Measurements from ENCODE around the gene ERCC8. TPM values are rescaled to one million over a fixed set of nuclear protein-coding genes. Genes with fewer than 3 reads are reported as not detected.

The ERCC8 gene
- total RNA-seq, 1 experiment from 2014 or later, result 15.1 TPM

- no peak overlapping the region for H3K4me2 ChIP-seq (ENCODE audit: low read length)
- no TSS peak for BruUV-seq (replicated peaks)
- ChIA-PET POLR2A (no interaction called here), CTCF (no interaction called here), RAD21 (ENCODE audit: low non-redundant PET in 1 of 2, low total read pairs in 2 of 2, uncharacterized antibody in 2 of 2, unreplicated experiment in 2 of 2) (no interaction called here)
- peaks cover 13 to 15% of the 10 kb centered on the region in 2 experiments; a peak in 2 of 4 replicates for H3K9me3 ChIP-seq (ENCODE audit: control insufficient read depth in 1 of 2, insufficient read depth in 1 of 2, low read depth in 1 of 2, low read length in 2 of 2)
- H4K20me1 ChIP-seq (ENCODE audit: insufficient read depth), result no peaks in the 10 kb centered on the region
- no peaks in the 10 kb centered on the region for H3K4me1 ChIP-seq (ENCODE audit: control insufficient read depth in 1 of 2, insufficient read depth in 2 of 2, low read length in 2 of 2)
- DNase-seq (ENCODE audit: low read depth, low spot score), result peak; percentile 6
- intact Hi-C loops (cut with micrococcal nuclease), result no loop called here
- no peak overlapping the region for H3K9ac ChIP-seq (ENCODE audit: low read length)
- no peak overlapping the region for H3K27ac ChIP-seq (ENCODE audit: low read depth, low read length)
- TF ChIP-seq EZH2phosphoT487 (IDR thresholded peaks at IDR 0.05; ENCODE audit: borderline replicate concordance) (no peak), EZH2 (IDR thresholded peaks at IDR 0.05) (no peak)
- H3K27me3 ChIP-seq (ENCODE audit: insufficient read depth, low read length), result no peaks in the 10 kb centered on the region
- 0 out of 4 replicates have a peak, but pooled peaks cover 0 to 6% of the 10 kb centered on the region in 2 experiments for H3K36me3 ChIP-seq (ENCODE audit: control insufficient read depth in 1 of 2, insufficient read depth in 2 of 2, low read length in 2 of 2)
- ATAC-seq, result no peak
- H3K9me2 ChIP-seq (ENCODE audit: insufficient read depth), result no peaks in the 10 kb centered on the region
- no peak overlapping the region for H2AFZ ChIP-seq (ENCODE audit: low read depth, low read length, poor library complexity, severe bottlenecking)
- peaks cover 12% of the 10 kb centered on the region; the same call in 1 of the 2 replicates for H3K79me2 ChIP-seq (ENCODE audit: insufficient read depth, low read length)
- H3K4me3 ChIP-seq (replicated peaks in 1 of 2; ENCODE audit: low read depth in 1 of 2, low read length in 2 of 2), result no peak overlapping the region
Observed at GRCh38 chr5:60993425-60993824, 48.6 kb upstream of the ERCC8 start.

GRCh38 chr5:60992871-60993270, 48.0 kb upstream of the ERCC8 start:
- ATAC-seq (no peak), DNase-seq (ENCODE audit: low read depth, low spot score) (no peak)
- ChIA-PET CTCF (no interaction called here), RAD21 (ENCODE audit: low non-redundant PET in 1 of 2, low total read pairs in 2 of 2, uncharacterized antibody in 2 of 2, unreplicated experiment in 2 of 2) (no interaction called here), POLR2A (no interaction called here)
- Histone ChIP-seq H2AFZ (ENCODE audit: low read depth, low read length, poor library complexity, severe bottlenecking) (no peak overlapping the region), H3K27ac (ENCODE audit: low read depth, low read length) (no peak overlapping the region), H3K9me3 (ENCODE audit: control insufficient read depth in 1 of 2, insufficient read depth in 1 of 2, low read depth in 1 of 2, low read length in 2 of 2) (peaks cover 13 to 15% of the 10 kb centered on the region in 2 experiments; a peak in 2 of 4 replicates), H3K4me3 (replicated peaks in 1 of 2; ENCODE audit: low read depth in 1 of 2, low read length in 2 of 2) (no peak overlapping the region), H4K20me1 (ENCODE audit: insufficient read depth) (no peaks in the 10 kb centered on the region), H3K4me2 (ENCODE audit: low read length) (no peak overlapping the region), H3K9ac (ENCODE audit: low read length) (no peak overlapping the region), H3K9me2 (ENCODE audit: insufficient read depth) (no peaks in the 10 kb centered on the region), H3K79me2 (ENCODE audit: insufficient read depth, low read length) (peaks cover 12% of the 10 kb centered on the region; the same call in 1 of the 2 replicates), H3K27me3 (ENCODE audit: insufficient read depth, low read length) (no peaks in the 10 kb centered on the region), H3K4me1 (ENCODE audit: control insufficient read depth in 1 of 2, insufficient read depth in 2 of 2, low read length in 2 of 2) (no peaks in the 10 kb centered on the region), H3K36me3 (ENCODE audit: control insufficient read depth in 1 of 2, insufficient read depth in 2 of 2, low read length in 2 of 2) (0 out of 4 replicates have a peak, but pooled peaks cover 0 to 6% of the 10 kb centered on the region in 2 experiments)
- no TSS peak for BruUV-seq (replicated peaks)
- TF ChIP-seq POLR2A (IDR thresholded peaks at IDR 0.05; ENCODE audit: borderline replicate concordance, extremely low read depth, insufficient read depth, insufficient read length), result no peak
- TF ChIP-seq YY1 (IDR thresholded peaks at IDR 0.05; ENCODE audit: extremely low read depth, insufficient replicate concordance, low read depth, low read length), result no peak
- no peak for TF ChIP-seq FOSL1 (IDR thresholded peaks at IDR 0.05; ENCODE audit: low read depth)
- no peak for TF ChIP-seq TCF7L2 (IDR thresholded peaks at IDR 0.05; ENCODE audit: borderline replicate concordance, extremely low read depth, insufficient read depth, insufficient read length)
- TF ChIP-seq JUND (IDR thresholded peaks at IDR 0.05), result no peak
- TF ChIP-seq CEBPB (IDR thresholded peaks at IDR 0.05; ENCODE audit: low read depth), result no peak
- no peak for TF ChIP-seq SIN3A (IDR thresholded peaks at IDR 0.05; ENCODE audit: low read depth)
- intact Hi-C loops (cut with micrococcal nuclease), result no loop called here
